H9 (cell line): ENCODE results near the gene ZFP42. TPM values are rescaled to one million over a fixed set of nuclear protein-coding genes. Genes with fewer than 3 reads are reported as not detected.
"Not testable (repeated sequence)": the region's sequence is repeated elsewhere in the genome, so short reads cannot be mapped to it uniquely, and the experiment has no call there.

Experiments used
- DNase-seq: peaks from one replicate; pipeline ENCODE4 v3.0.0-alpha.2; 2017
- H2AFZ ChIP-seq: one replicate; pipeline ENCODE4 v1.6.1; 2013; ENCODE audit warnings: mild to moderate bottlenecking, low read length, control low read depth, moderate library complexity
- H2AK5ac ChIP-seq: 2 replicates; pipeline ENCODE4 v1.6.1; 2013; ENCODE audit warnings: low read length, control low read depth, mixed read lengths; ENCODE audit not compliant: insufficient read length
- H2BK120ac ChIP-seq: one replicate; pipeline ENCODE4 v1.6.1; 2013; ENCODE audit warnings: low read depth, mild to moderate bottlenecking, low read length, control low read depth, inconsistent platforms; ENCODE audit not compliant: poor library complexity, severe bottlenecking
- H2BK12ac ChIP-seq: 2 replicates; pipeline ENCODE4 v1.6.1; 2013; ENCODE audit warnings: low read length, control low read depth, mixed read lengths, low read depth; ENCODE audit not compliant: insufficient read length
- H2BK15ac ChIP-seq: 2 replicates; pipeline ENCODE4 v1.6.1; 2013; ENCODE audit warnings: low read depth, low read length, control low read depth
- H2BK20ac ChIP-seq: one replicate; pipeline ENCODE4 v1.6.1; 2013; ENCODE audit warnings: low read depth, mild to moderate bottlenecking, low read length, control low read depth, inconsistent platforms; ENCODE audit not compliant: poor library complexity, severe bottlenecking
- H2BK5ac ChIP-seq: 2 replicates; pipeline ENCODE4 v1.6.1; 2013; ENCODE audit warnings: low read length, control low read depth, mixed read lengths; ENCODE audit not compliant: insufficient read length
- H3K14ac ChIP-seq: 2 replicates; pipeline ENCODE4 v1.6.1; 2013; ENCODE audit warnings: low read length, control low read depth; ENCODE audit not compliant: insufficient read depth
- H3K18ac ChIP-seq: 2 replicates; pipeline ENCODE4 v1.6.1; 2013; ENCODE audit warnings: low read depth, mild to moderate bottlenecking, mixed read lengths, low read length, control low read depth; ENCODE audit not compliant: insufficient read length
- H3K23ac ChIP-seq: 2 replicates; pipeline ENCODE4 v1.6.1; 2013; ENCODE audit warnings: low read length, control low read depth, mixed read lengths, low read depth; ENCODE audit not compliant: insufficient read length
- H3K23me2 ChIP-seq: 2 replicates; pipeline ENCODE4 v1.6.1; 2013; ENCODE audit warnings: low read depth, mild to moderate bottlenecking, mixed read lengths, low read length, control low read depth; ENCODE audit not compliant: insufficient read length, poor library complexity, severe bottlenecking
- H3K27ac ChIP-seq: 2 replicates; pipeline ENCODE4 v1.5.1; 2013; ENCODE audit warnings: low read length, control low read depth, mixed read lengths, low read depth; ENCODE audit not compliant: insufficient read length
- H3K27me3 ChIP-seq: 2 replicates; pipeline ENCODE4 v1.6.1; 2013; ENCODE audit warnings: low read length, control low read depth, inconsistent platforms; ENCODE audit not compliant: insufficient read depth
- H3K4ac ChIP-seq: 2 replicates; pipeline ENCODE4 v1.6.1; 2013; ENCODE audit warnings: low read depth, mild to moderate bottlenecking, control low read depth, inconsistent platforms, low read length, moderate library complexity
- H3K4me1 ChIP-seq: 2 replicates; pipeline ENCODE4 v1.6.1; 2013; ENCODE audit warnings: low read length, control low read depth, inconsistent platforms; ENCODE audit not compliant: insufficient read depth
- H3K4me2 ChIP-seq: 2 replicates; pipeline ENCODE4 v1.6.1; 2013; ENCODE audit warnings: low read length, control low read depth, mixed read lengths; ENCODE audit not compliant: insufficient read length, insufficient read depth
- H3K56ac ChIP-seq: 2 replicates; pipeline ENCODE4 v1.6.1; 2013; ENCODE audit warnings: low read depth, mild to moderate bottlenecking, mixed read lengths, low read length, control low read depth; ENCODE audit not compliant: insufficient read length
- H3K79me1 ChIP-seq: 2 replicates; pipeline ENCODE4 v1.6.1; 2013; ENCODE audit warnings: low read depth, mild to moderate bottlenecking, moderate library complexity, low read length, control low read depth, inconsistent platforms; ENCODE audit not compliant: insufficient read depth, poor library complexity, severe bottlenecking
- H3K79me2 ChIP-seq: 2 replicates; pipeline ENCODE4 v1.6.1; 2013; ENCODE audit warnings: low read length, control low read depth, inconsistent platforms; ENCODE audit not compliant: insufficient read depth
- H3K9ac ChIP-seq: 2 replicates; pipeline ENCODE4 v1.6.1; 2013; ENCODE audit warnings: low read length, control low read depth, mixed read lengths; ENCODE audit not compliant: insufficient read length; ENCODE audit errors: extremely low read depth
- H3K9me3 ChIP-seq: one replicate; pipeline ENCODE4 v1.6.1; 2013; ENCODE audit warnings: low read depth, low read length, inconsistent platforms; ENCODE audit not compliant: control insufficient read depth
- H3T11ph ChIP-seq: one replicate; pipeline ENCODE4 v1.6.1; 2013; ENCODE audit warnings: mild to moderate bottlenecking, low read length, control low read depth, inconsistent platforms
- H4K20me1 ChIP-seq: one replicate; pipeline ENCODE4 v1.6.1; 2013; ENCODE audit not compliant: control insufficient read depth, insufficient read length, insufficient read depth
- H4K5ac ChIP-seq: 2 replicates; pipeline ENCODE4 v1.6.1; 2013; ENCODE audit warnings: low read depth, mild to moderate bottlenecking, mixed read lengths, low read length, control low read depth; ENCODE audit not compliant: insufficient read length
- H4K8ac ChIP-seq: replicated peaks from 2 replicates; pipeline ENCODE4 v1.6.1; 2013; ENCODE audit warnings: low read length, control low read depth, mixed read lengths, low read depth; ENCODE audit not compliant: insufficient read length
- H4K91ac ChIP-seq: 2 replicates; pipeline ENCODE4 v1.6.1; 2013; ENCODE audit warnings: low read depth, mild to moderate bottlenecking, moderate library complexity, mixed read lengths, low read length, control low read depth; ENCODE audit not compliant: insufficient read length
- H3K27ac Mint-ChIP-seq, 3 experiments: 2 replicates in 2 of 3; 3 replicates in 1 of 3; pipeline ENCODE4 v1.8.0; 2020 to 2021; ENCODE audit warnings: mixed read lengths in 3 of 3, mild to moderate bottlenecking in 1 of 3, moderate library complexity in 1 of 3
- H3K27me3 Mint-ChIP-seq: 2 replicates; pipeline ENCODE4 v1.8.0; 2021; ENCODE audit warnings: low read depth, mild to moderate bottlenecking, moderate library complexity, mixed read lengths
- H3K36me3 Mint-ChIP-seq, 3 experiments: 2 replicates in 2 of 3; 3 replicates in 1 of 3; pipeline ENCODE4 v1.8.0; 2020 to 2021; ENCODE audit warnings: low read depth in 3 of 3, mixed read lengths in 3 of 3; ENCODE audit not compliant: insufficient read depth in 1 of 3
- H3K4me1 Mint-ChIP-seq, 2 experiments: 2 replicates each; pipeline ENCODE4 v1.8.0; 2020; ENCODE audit warnings: mixed read lengths in 2 of 2
- H3K4me3 Mint-ChIP-seq, 2 experiments: 2 replicates in 1 of 2; 3 replicates in 1 of 2; pipeline ENCODE4 v1.8.0; 2020 to 2021; ENCODE audit warnings: mild to moderate bottlenecking in 2 of 2, mixed read lengths in 2 of 2, moderate library complexity in 1 of 2
- H3K9me3 Mint-ChIP-seq, 2 experiments: 2 replicates in 1 of 2; 3 replicates in 1 of 2; pipeline ENCODE4 v1.8.0; 2020; ENCODE audit warnings: mild to moderate bottlenecking in 2 of 2, mixed read lengths in 2 of 2, moderate library complexity in 1 of 2
- WGBS: extraction: QIAGEN DNeasy Blood & Tissue Kit; methylation state at CpG from one replicate; pipeline ENCODE4 v1.1.7; 2013; ENCODE audit warnings: missing lambda C conversion rate, low lambda C conversion rate, mixed read lengths; ENCODE audit not compliant: insufficient read length; ENCODE audit errors: extremely low coverage; 5-methylcytosine and 5-hydroxymethylcytosine counted together
- total RNA-seq: library from RNA; stranded (reverse); gene quantifications from 2 replicates; pipeline ENCODE4 v1.2.1, GENCODE V29; 2021
- TF ChIP-seq, protein P1 (sequence below): fragments of 200-600 bp; sonication (generic); conservative IDR thresholded peaks from 3 replicates; pipeline ENCODE4 v1.8.0; 2021; ENCODE audit warnings: antibody characterized with exemption, mild to moderate bottlenecking

Gene ZFP42
- total RNA-seq, 1 experiment from 2014 or later: 193 TPM

GRCh38 chr4:187996502-187997177 is 1.1 kb downstream of the ZFP42 start:
- peaks cover 43 to 60% (median 48%) of the 10 kb centered on the region in 3 experiments for H3K36me3 Mint-ChIP-seq
- H2BK5ac ChIP-seq: no peak overlapping the region
- no peak overlapping the region for H3T11ph ChIP-seq
- H4K20me1 ChIP-seq: no peaks in the 10 kb centered on the region
- peak; percentile 80 for DNase-seq
- peaks cover 7% of the 10 kb centered on the region; the same call in 1 of the 2 replicates for H3K4me1 ChIP-seq
- peak overlapping the region; percentile 91 for H3K14ac ChIP-seq
- peak overlapping the region; percentile 84 for H3K4me2 ChIP-seq
- H3K56ac ChIP-seq: no peak overlapping the region
- peaks cover 3% of the 10 kb centered on the region for H3K79me1 ChIP-seq
- peak overlapping the region; percentile 52 for H2BK120ac ChIP-seq
- peak overlapping the region; percentile 64 for H3K27ac ChIP-seq
- no peak overlapping the region for H2AFZ ChIP-seq
- no peak overlapping the region for H2AK5ac ChIP-seq
- H3K79me2 ChIP-seq: peaks cover 46% of the 10 kb centered on the region
- H3K23me2 ChIP-seq: peaks cover 3% of the 10 kb centered on the region
- H3K9me3 ChIP-seq: no peaks in the 10 kb centered on the region
- H4K8ac ChIP-seq: no peak overlapping the region
- H3K27ac Mint-ChIP-seq: peak overlapping the region; percentile 96 to 98 (median 96)
- 0 out of 2 replicates have a peak, but pooled peaks cover 1% of the 10 kb centered on the region for H3K27me3 Mint-ChIP-seq
- H3K4me3 Mint-ChIP-seq: peak overlapping the region; percentile 86 to 93
- peak overlapping the region; percentile 67 for H2BK12ac ChIP-seq
- H3K27me3 ChIP-seq: no peaks in the 10 kb centered on the region
- H3K23ac ChIP-seq: no peak overlapping the region
- peak overlapping the region; percentile 95; the same call in 1 of the 2 replicates for H3K4ac ChIP-seq
- peak overlapping the region; percentile 100 for H3K9ac ChIP-seq
- H3K4me1 Mint-ChIP-seq: peaks cover 34 to 42% of the 10 kb centered on the region in 2 experiments
- TF ChIP-seq, protein P1, sequence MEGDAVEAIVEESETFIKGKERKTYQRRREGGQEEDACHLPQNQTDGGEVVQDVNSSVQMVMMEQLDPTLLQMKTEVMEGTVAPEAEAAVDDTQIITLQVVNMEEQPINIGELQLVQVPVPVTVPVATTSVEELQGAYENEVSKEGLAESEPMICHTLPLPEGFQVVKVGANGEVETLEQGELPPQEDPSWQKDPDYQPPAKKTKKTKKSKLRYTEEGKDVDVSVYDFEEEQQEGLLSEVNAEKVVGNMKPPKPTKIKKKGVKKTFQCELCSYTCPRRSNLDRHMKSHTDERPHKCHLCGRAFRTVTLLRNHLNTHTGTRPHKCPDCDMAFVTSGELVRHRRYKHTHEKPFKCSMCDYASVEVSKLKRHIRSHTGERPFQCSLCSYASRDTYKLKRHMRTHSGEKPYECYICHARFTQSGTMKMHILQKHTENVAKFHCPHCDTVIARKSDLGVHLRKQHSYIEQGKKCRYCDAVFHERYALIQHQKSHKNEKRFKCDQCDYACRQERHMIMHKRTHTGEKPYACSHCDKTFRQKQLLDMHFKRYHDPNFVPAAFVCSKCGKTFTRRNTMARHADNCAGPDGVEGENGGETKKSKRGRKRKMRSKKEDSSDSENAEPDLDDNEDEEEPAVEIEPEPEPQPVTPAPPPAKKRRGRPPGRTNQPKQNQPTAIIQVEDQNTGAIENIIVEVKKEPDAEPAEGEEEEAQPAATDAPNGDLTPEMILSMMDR: no peak
- H3K9me3 Mint-ChIP-seq: peaks cover 4% of the 10 kb centered on the region in 2 experiments; a peak in 4 of 5 replicates
- no peak overlapping the region for H2BK15ac ChIP-seq
- peak overlapping the region; percentile 4 for H4K5ac ChIP-seq
- peak overlapping the region; percentile 93 for H3K18ac ChIP-seq
- peak overlapping the region; percentile 94 for H4K91ac ChIP-seq
- no CpG with 5 or more reads among the region's 34 CpGs for WGBS
- H2BK20ac ChIP-seq: no peak overlapping the region

- H4K5ac ChIP-seq, H4K91ac ChIP-seq, H2BK12ac ChIP-seq, H3K79me1 ChIP-seq, H2AK5ac ChIP-seq, H3K27ac ChIP-seq, H4K20me1 ChIP-seq, H2BK15ac ChIP-seq, H3K4me1 ChIP-seq, DNase-seq, H2BK20ac ChIP-seq, H3T11ph ChIP-seq, H3K23me2 ChIP-seq, H3K4ac ChIP-seq, H4K8ac ChIP-seq, H2BK5ac ChIP-seq, H3K9me3 ChIP-seq, H3K27me3 ChIP-seq, H3K27me3 Mint-ChIP-seq, H2AFZ ChIP-seq, H3K9me3 Mint-ChIP-seq, H3K18ac ChIP-seq, H3K56ac ChIP-seq, H3K23ac ChIP-seq, H2BK120ac ChIP-seq, H3K14ac ChIP-seq: not testable (repeated sequence)
- WGBS: no CpG with 5 or more reads among the region's 15 CpGs
- peak overlapping the region; percentile 97 for H3K4me2 ChIP-seq
- Mint-ChIP-seq H3K4me3 (peak overlapping the region; percentile 86 to 93), H3K4me1 (peaks cover 39 to 42% of the 10 kb centered on the region in 2 experiments), H3K27ac (peak overlapping the region in 2 of 3 experiments; percentile 75 to 87; a peak in 2 of 7 replicates), H3K36me3 (peaks cover 52 to 74% (median 59%) of the 10 kb centered on the region in 3 experiments)
- H3K9ac ChIP-seq: peak overlapping the region; percentile 59
- H3K79me2 ChIP-seq: peaks cover 54% of the 10 kb centered on the region
These were observed 2.4 kb downstream of the ZFP42 start for GRCh38 chr4:187997991-187998390.
